ENCODE results near the gene APP.
A peak's percentile ranks its signal among the peaks of the same experiment; 100 is the strongest.
"Not testable (repeated sequence)": the region's sequence is repeated elsewhere in the genome, so short reads cannot be mapped to it uniquely, and the experiment has no call there.

Gene APP

GRCh38 chr21:26067836-26068594, 102.6 kb downstream of the APP start:
- no peak for DNase-seq (ENCODE audit: low read depth in 2 of 2)

DNA sequence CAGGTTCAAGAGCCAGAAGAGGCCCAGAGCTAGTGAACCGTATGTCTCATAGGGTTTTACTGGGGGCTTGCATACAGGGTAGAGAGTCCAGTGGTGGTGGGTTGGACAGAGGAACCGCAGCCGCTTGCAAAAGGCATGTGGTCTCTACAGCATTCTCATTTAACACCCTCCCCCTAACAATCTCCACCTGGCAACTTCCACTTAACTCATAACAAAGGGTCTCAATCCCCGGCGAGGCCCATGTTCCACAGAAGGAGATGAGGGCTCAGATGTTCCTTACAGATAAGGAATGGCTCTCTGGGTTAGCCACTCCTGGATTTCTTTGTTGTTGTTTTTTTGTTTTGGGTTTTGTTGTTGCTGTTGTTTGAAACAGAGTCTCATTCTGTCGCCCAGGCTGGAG, 106.1 kb downstream of the APP start:
- no peak for DNase-seq (ENCODE audit: low read depth in 2 of 2)

- DNase-seq (ENCODE audit: low read depth in 2 of 2): no peak
Measured at GRCh38 chr21:26061437-26061836, 109.1 kb downstream of the APP start.

- no peak for DNase-seq (ENCODE audit: low read depth in 2 of 2)
Measured at GRCh38 chr21:26060335-26061115, 110.0 kb downstream of the APP start.

DNA sequence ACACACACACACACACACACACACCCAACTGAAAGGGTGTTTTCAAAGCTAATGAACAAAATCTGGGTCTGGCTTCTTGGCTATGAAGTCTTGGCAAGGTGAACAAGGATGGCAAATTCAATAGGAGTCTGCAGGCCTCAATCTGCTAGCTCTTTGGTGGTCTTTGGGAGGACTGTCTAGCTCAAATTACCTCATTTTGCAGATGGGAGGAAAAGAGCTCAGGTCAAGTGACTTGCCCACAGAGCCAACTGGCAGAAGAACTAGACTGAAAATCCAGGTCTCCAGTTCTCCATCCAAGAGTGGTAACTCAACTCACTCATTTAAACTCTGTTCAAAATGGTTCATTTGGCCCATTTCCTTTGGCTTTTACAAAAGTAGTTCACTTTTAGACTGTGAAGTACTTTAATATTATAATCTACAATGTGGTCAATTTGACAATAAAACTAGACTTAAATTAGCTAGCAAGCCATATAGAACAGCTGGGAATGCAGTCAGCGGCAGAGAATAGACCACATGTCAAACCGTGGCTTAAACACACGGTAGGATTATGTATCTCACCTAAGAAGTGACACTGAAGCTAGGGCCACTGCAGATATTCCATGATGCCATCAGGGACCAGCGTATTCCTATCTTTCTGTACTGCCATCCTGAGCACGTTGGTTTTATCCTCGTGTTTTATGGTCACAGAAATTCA, 112.9 kb downstream of the APP start:
- DNase-seq (ENCODE audit: low read depth in 2 of 2): no peak

GRCh38 chr21:26055841-26056264, 114.7 kb downstream of the APP start:
- no peak for DNase-seq (ENCODE audit: low read depth in 2 of 2)

GRCh38 chr21:26055010-26055409, 115.6 kb downstream of the APP start:
- no peak for DNase-seq (ENCODE audit: low read depth in 2 of 2)

DNA sequence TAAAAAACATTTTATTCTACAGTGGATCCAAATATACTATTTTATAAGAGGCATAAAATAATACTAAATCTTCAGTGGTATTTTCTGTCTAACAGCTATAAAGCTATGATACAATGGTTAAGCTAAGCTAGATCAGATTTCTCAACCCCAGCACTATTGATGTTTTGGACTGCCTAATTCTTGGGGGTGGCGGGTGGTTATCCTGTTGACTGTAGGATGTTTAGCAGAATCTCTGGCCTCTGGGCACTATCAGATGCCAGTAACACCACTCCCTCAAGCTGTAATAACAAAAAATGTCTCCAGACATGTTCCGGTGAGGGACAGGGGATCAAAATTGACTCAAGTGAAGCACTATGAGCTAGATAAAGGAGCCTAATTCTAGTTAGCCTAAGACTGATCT, 118.5 kb downstream of the APP start:
- DNase-seq (ENCODE audit: low read depth in 2 of 2): no peak

DNA sequence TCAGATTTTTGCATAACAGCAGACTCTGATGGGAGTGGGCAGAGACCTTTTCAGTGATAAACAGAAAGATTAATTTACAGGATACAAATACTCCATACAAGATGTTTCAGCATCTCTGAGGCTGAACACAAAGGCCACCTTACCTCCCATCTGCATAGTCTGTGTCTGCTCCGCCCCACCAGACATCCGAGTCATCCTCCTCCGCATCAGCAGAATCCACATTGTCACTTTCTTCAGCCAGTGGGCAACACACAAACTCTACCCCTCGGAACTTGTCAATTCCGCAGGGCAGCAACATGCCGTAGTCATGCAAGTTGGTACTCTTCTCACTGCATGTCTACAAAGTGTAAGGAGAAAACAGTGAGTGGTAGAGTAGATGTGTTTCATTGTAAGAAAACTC, 119.7 kb downstream of the APP start:
- DNase-seq (ENCODE audit: low read depth in 2 of 2): no peak

DNA sequence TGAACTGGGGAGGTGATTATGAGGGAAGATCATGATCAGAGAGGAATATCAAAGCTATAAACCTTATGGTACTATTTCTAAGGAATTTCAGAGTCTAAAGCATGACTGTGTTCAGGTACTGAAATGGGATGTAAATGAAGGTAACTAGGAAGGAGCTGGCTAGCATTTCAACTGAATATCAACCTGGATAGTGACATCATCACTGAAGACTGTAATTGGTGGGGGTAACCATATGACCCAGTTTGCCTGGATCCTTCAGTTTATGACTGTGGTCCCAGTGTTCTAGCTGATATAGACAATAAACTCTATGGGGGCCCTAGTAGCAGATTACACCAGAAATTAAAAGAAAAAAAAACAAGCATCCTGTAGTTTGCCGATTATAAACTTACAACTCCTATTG, 120.8 kb downstream of the APP start:
- DNase-seq (ENCODE audit: low read depth in 2 of 2): no peak

DNA sequence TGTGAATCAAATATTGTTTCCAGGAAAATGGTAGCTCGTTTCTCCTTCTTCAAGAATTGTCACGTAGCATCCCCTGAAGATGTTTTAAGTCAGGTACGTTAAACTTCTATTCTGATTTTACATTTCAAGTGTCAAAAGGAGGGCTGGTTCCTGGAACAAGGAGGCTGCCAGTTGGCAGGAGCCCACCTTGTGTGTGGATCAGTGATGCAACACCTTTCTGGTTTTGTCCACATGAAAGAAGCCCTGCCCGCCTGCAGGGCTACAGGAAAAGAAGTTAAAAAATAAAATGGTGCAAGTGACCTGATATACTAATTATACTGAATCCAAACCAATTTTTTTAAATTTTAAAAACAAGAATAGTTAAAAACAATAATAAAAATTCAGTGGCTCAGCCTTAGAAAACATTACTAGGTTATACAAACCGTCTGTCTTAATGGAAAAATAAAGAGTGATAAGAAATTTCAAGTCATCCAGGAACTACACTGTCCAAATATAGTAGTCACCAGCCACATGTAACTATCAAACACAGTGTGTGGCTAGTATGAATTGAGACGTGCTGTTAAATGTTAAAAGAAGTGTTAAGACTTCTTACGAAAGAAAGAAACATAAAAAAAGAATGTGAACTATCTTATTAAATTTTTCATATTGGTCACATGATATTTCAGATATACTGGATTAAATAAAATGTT, 123.1 kb downstream of the APP start:
- DNase-seq (ENCODE audit: low read depth in 2 of 2): no peak

- no peak for DNase-seq (ENCODE audit: low read depth in 2 of 2)
Measured at GRCh38 chr21:26043891-26044290, 126.7 kb downstream of the APP start.

GRCh38 chr21:26042181-26042876, 128.2 kb downstream of the APP start:
- no peak for DNase-seq (ENCODE audit: low read depth in 2 of 2)

DNA sequence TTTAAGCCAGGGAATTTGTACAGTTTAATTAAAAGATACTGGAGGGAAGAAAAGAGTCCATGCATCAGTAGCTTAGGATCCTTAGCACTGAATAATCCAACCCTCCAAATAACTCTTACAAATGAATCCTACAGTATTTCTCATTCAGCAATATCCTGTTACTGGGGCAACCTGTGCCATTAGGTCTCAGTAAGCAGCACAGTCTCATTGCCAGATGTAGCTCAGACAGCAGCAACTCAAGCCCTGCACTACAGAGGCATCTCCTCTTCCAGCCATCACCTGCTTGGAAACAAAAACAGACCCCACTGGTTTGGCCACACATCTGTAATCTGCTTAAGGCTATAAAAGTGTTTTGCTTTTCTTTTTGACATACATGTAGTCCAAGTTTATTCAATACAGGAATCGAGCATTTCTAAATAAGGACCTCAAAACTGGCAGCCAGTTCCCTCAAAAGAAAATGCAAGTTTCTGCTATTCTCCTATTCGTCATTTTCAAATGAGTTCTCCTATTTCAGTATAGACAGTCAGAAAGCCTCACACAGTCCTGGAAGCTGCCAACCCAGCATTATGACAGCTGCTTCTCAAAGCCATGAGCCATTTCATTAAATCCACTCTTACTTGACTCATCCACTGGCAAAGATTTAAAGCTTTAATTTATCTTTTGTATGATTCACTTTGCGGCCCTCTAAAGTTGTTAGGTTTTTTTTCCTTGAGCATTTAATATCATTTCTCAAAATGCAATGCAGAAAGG, 129.0 kb downstream of the APP start:
- DNase-seq (ENCODE audit: low read depth in 2 of 2): peak; percentile 29 to 39

DNA sequence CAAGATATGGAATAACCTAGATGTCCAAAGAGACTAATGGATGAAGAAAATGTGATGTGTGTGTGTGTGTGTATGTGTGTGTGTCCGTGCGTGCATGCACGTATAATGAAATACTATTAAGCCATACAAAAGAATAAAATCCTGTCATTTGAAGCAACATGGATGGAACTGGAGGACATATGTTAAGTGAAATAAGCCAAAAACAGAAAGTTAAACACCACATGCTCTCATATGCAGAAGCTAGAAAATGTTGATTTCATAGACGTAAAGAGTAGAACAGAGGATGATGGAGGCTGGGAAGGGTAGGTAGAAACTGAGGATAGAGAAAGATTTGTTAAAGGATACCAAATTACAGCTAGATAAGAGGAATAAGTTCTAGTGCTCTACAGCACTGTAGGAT, 133.7 kb downstream of the APP start:
- no peak for DNase-seq (ENCODE audit: low read depth in 2 of 2)

DNA sequence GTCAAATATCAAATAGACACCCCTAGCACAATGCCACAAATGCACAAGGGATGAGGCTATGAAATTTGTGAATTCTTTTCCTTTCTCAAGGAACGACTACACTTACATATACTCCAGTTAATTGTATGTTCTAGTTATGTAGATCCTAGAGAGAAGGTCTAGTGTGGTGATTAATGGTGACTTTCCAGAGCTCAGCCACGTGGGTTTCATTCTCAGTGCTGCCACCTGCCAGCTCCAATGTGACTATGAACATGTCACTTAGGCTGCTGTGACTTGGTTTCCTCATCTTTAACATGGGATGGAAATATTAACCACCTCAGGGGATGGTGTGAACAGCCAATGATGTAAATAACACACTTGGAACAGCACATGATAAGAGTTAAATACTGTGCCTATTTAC, 138.3 kb downstream of the APP start:
- DNase-seq (ENCODE audit: low read depth in 2 of 2): no peak

GRCh38 chr21:26028183-26028582, 142.4 kb downstream of the APP start:
- DNase-seq (ENCODE audit: low read depth in 2 of 2): no peak

DNA sequence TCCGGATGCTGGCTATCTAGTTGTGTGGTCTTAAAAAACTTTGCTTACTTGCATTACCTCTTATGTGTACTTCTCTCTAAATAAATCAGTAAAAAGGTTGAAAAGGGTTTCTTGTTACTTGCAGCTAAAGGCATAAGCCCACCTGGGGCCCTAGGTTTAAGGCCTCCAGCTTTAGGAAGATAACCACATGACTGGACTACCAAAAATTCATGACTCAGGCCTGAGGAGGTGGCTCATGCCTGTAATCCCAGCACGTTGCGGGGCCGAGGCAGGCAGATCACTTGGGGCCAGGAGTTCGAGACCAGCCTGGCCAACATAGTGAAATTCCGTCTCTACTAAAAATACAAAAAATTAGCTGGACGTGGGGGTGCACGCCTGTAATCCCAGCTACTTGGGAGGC, 142.9 kb downstream of the APP start:
- no peak for DNase-seq (ENCODE audit: low read depth in 2 of 2)

GRCh38 chr21:26025536-26026512, 144.7 kb downstream of the APP start:
- DNase-seq (ENCODE audit: low read depth in 2 of 2): no peak

DNA sequence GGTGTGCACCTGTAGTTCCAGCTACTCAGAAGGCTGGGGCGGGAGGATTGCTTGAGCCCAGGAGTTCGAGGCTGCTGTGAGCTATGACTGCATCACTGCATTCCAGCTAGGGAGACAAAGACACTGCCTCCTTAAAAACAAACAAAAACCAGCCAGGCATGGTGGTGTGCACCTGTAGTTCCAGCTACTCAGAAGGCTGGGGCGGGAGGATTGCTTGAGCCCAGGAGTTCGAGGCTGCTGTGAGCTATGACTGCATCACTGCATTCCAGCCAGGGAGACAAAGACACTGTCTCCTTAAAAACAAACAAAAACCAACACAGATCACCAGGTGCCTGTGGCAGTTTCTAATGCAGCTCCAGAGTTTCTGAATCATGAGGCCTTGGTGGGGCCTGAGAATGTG, 147.2 kb downstream of the APP start:
- DNase-seq (ENCODE audit: low read depth in 2 of 2): not testable (repeated sequence)

All from fibroblast of skin of left biceps (primary cell).